OCI-LY7 (cell line): ENCODE data around the gene ADAM15. TPM values are rescaled to one million over a fixed set of nuclear protein-coding genes. Genes with fewer than 3 reads are reported as not detected.

Experiments used
- BruUV-seq: library from RNA; stranded (reverse); fragments of 400-500 nt; replicated peaks from 2 replicates; lab custom pipeline; 2021; lab: Mats Ljungman, UMichigan
- CTCF ChIA-PET: fragments of 300-600 bp; sonication (Branson Sonifier 250); formaldehyde crosslinking; loops from one replicate; lab custom pipeline; 2022; ENCODE audit warnings: antibody characterized with exemption; ENCODE audit not compliant: unreplicated experiment; lab: Charles Lee
- POLR2A ChIA-PET: fragments of 300-600 bp; sonication (Branson Sonifier 250); formaldehyde crosslinking; loops from one replicate; lab custom pipeline; 2022; ENCODE audit warnings: antibody characterized with exemption; lab: Charles Lee
- DNase-seq: peaks from one replicate; pipeline ENCODE4 v3.0.0-alpha.2; 2015; ENCODE audit warnings: low spot score
- H2AFZ ChIP-seq: fragments of 200-600 bp; sonication (generic), shearing (Covaris generic); 2 replicates; pipeline ENCODE4 v1.6.1; 2014; ENCODE audit warnings: mild to moderate bottlenecking, antibody characterized with exemption, low read length, moderate library complexity
- H3K27ac ChIP-seq: fragments of 200-600 bp; sonication (generic); 2 replicates; pipeline ENCODE4 v1.5.1; 2014; ENCODE audit warnings: mixed run types, low read depth, mild to moderate bottlenecking, moderate library complexity, low read length, inconsistent platforms; ENCODE audit not compliant: poor library complexity, severe bottlenecking
- H3K36me3 ChIP-seq: fragments of 200-600 bp; sonication (generic); 2 replicates; pipeline ENCODE4 v1.6.1; 2014; ENCODE audit warnings: mild to moderate bottlenecking, antibody characterized with exemption, low read length, moderate library complexity, mixed read lengths; ENCODE audit not compliant: insufficient read depth
- H3K4me1 ChIP-seq: fragments of 200-600 bp; sonication (generic); 2 replicates; pipeline ENCODE4 v1.5.1; 2014; ENCODE audit warnings: mild to moderate bottlenecking, low read length; ENCODE audit not compliant: insufficient read depth, poor library complexity, severe bottlenecking
- H3K4me2 ChIP-seq: fragments of 200-600 bp; sonication (generic); 2 replicates; pipeline ENCODE4 v1.6.1; 2014; ENCODE audit warnings: mild to moderate bottlenecking, low read length
- H3K4me3 ChIP-seq: fragments of 200-600 bp; sonication (generic); 2 replicates; pipeline ENCODE4 v1.5.1; 2014; ENCODE audit warnings: mild to moderate bottlenecking, low read depth, low read length; ENCODE audit not compliant: poor library complexity, severe bottlenecking
- H3K79me2 ChIP-seq: fragments of 200-600 bp; sonication (generic); 2 replicates; pipeline ENCODE4 v1.6.1; 2016; ENCODE audit warnings: low read depth, mild to moderate bottlenecking, low read length, moderate library complexity, mixed read lengths; ENCODE audit not compliant: insufficient read depth
- H3K9me2 ChIP-seq: fragments of 200-600 bp; sonication (generic); 2 replicates; pipeline ENCODE4 v1.6.1; 2016; ENCODE audit warnings: mild to moderate bottlenecking, low read length, mixed read lengths; ENCODE audit not compliant: insufficient read depth
- H3K9me3 ChIP-seq: fragments of 200-600 bp; sonication (generic); 2 replicates; pipeline ENCODE4 v1.6.1; 2014; ENCODE audit warnings: mild to moderate bottlenecking, mixed run types, low read length, mixed read lengths
- H4K20me1 ChIP-seq: fragments of 200-600 bp; sonication (generic); 2 replicates; pipeline ENCODE4 v1.6.1; 2014; ENCODE audit warnings: mild to moderate bottlenecking, antibody characterized with exemption, low read length, moderate library complexity, mixed read lengths; ENCODE audit not compliant: insufficient read depth
- CTCF ChIP-seq: fragments of 200-600 bp; sonication (generic); conservative IDR thresholded peaks from 2 replicates; pipeline ENCODE4 v1.5.1; 2014; ENCODE audit warnings: mild to moderate bottlenecking, antibody characterized with exemption, low read length, moderate library complexity, mixed read lengths
- EZH2phosphoT487 ChIP-seq: fragments of 200-600 bp; sonication (generic); IDR thresholded peaks from 2 replicates; pipeline ENCODE4 v1.6.1; 2018; ENCODE audit warnings: low read depth, borderline replicate concordance, mild to moderate bottlenecking, mixed run types, antibody characterized with exemption, low read length, moderate library complexity, mixed read lengths
- intact Hi-C: fragments of 100-400 bp; cut with micrococcal nuclease; formaldehyde crosslinking; loops from one replicate; pipeline ENCODE4 v1.10.0; 2022; ENCODE audit not compliant: unreplicated experiment
- total RNA-seq, 2 experiments: library from RNA; depleted of rRNA in 1 of 2; stranded (reverse); fragments of >200 nt in 1 of 2; shearing (Covaris generic) in 1 of 2; gene quantifications; 2 replicates each; pipeline ENCODE4 v1.2.3, GENCODE V29; 2014 to 2022

Gene ADAM15
- total RNA-seq, 2 experiments from 2014 or later, result 19.7 to 56.1 TPM

- no peaks in the 10 kb centered on the region for H3K36me3 ChIP-seq
- H2AFZ ChIP-seq, result no peak overlapping the region
- POLR2A ChIA-PET, result interaction anchor here (0.6 kb wide), 1 partner anchor 92 kb away, joined by 4 read pairs; no protein-coding TSS in a partner anchor
- intact Hi-C loops, result no loop called here
- CTCF ChIA-PET, result no interaction called here
- no peak for DNase-seq
- H3K9me2 ChIP-seq, result no peaks in the 10 kb centered on the region
- H3K4me2 ChIP-seq, result no peak overlapping the region
- TF ChIP-seq CTCF (no peak), EZH2phosphoT487 (no peak)
- H4K20me1 ChIP-seq, result no peaks in the 10 kb centered on the region
- H3K4me1 ChIP-seq, result peaks cover 81% of the 10 kb centered on the region
- no TSS peak for BruUV-seq
- H3K79me2 ChIP-seq, result no peaks in the 10 kb centered on the region
- H3K27ac ChIP-seq, result no peak overlapping the region
- no peaks in the 10 kb centered on the region for H3K9me3 ChIP-seq
- no peak overlapping the region for H3K4me3 ChIP-seq
Observed at GRCh38 chr1:155076371-155076770, 25.3 kb downstream of the ADAM15 start.

DNA sequence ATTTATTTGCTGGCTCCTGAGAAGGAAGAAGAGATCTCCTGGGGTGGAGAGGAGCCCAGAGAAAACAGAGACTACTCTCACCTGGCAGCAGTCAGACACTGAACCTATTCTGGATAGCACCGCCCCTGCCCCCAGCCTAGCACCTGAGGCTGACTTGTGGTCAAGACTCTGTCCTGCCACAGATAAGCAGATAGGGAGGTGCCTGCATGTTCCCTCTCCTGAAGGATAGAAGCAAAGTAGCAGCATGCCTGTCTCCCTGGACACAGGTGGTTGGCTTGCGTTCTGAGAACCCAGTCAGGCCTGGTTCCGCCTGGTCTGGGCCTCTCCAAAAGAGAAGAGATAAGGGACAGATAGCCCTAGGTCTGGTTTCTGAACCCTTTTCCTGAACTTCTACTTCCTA lies 26.2 kb downstream of the ADAM15 start:
- H3K4me1 ChIP-seq, result peaks cover 78% of the 10 kb centered on the region
- no TSS peak for BruUV-seq
- POLR2A ChIA-PET, result no interaction called here

More for the DNA sequence above, 26.2 kb downstream of the ADAM15 start:
- intact Hi-C loops, result no loop called here
- H3K79me2 ChIP-seq, result no peaks in the 10 kb centered on the region
- no peak for DNase-seq
- H4K20me1 ChIP-seq, result no peaks in the 10 kb centered on the region
- no peak overlapping the region for H3K4me3 ChIP-seq
- no peaks in the 10 kb centered on the region for H3K9me2 ChIP-seq
- no peaks in the 10 kb centered on the region for H3K9me3 ChIP-seq
- TF ChIP-seq CTCF (no peak), EZH2phosphoT487 (no peak)
- H3K4me2 ChIP-seq, result no peak overlapping the region
- no peaks in the 10 kb centered on the region for H3K36me3 ChIP-seq
- CTCF ChIA-PET, result no interaction called here
- H2AFZ ChIP-seq, result no peak overlapping the region
- H3K27ac ChIP-seq, result no peak overlapping the region
